H1 (cell line): Measurements from ENCODE around the gene LIMA1. TPM values are rescaled to one million over a fixed set of nuclear protein-coding genes. Genes with fewer than 3 reads are reported as not detected.

Source experiments
- CTCF ChIA-PET: fragments of 300-600 bp; sonication (Branson Sonifier 250); formaldehyde crosslinking; loops from one replicate; lab custom pipeline; 2021; ENCODE audit not compliant: partially characterized antibody; lab: Charles Lee
- POLR2A ChIA-PET: fragments of 300-600 bp; sonication (Branson Sonifier 250); formaldehyde crosslinking; loops from one replicate; lab custom pipeline; 2021; ENCODE audit warnings: inconsistent platforms; ENCODE audit not compliant: partially characterized antibody; lab: Charles Lee
- DNase-seq, 2 experiments: peaks; one replicate each; pipeline versions ENCODE4 v3.0.0 to v3.0.0-alpha.2; 2010 to 2022; ENCODE audit warnings: low spot score in 2 of 2, low read depth in 1 of 2, mixed read lengths in 1 of 2
- FAIRE-seq: peaks from 2 replicates; lab custom pipeline; 2011; peaks lifted over from hg19 to GRCh38; lab: Jason Lieb, UNC
- H2AFZ ChIP-seq: 2 replicates; pipeline ENCODE4 v1.8.1; 2012; ENCODE audit warnings: low read length, inconsistent platforms
- H2AK5ac ChIP-seq: 2 replicates; pipeline ENCODE4 v1.6.1; 2013; ENCODE audit warnings: low read depth, low read length
- H2BK120ac ChIP-seq: replicated peaks from 2 replicates; pipeline ENCODE3; 2013; ENCODE audit warnings: low read depth, low read length, inconsistent platforms
- H2BK12ac ChIP-seq: 2 replicates; pipeline ENCODE4 v1.6.1; 2013; ENCODE audit warnings: low read depth, low read length
- H2BK15ac ChIP-seq: 2 replicates; pipeline ENCODE4 v1.6.1; 2013; ENCODE audit warnings: low read length
- H2BK20ac ChIP-seq: 2 replicates; pipeline ENCODE4 v1.6.1; 2013; ENCODE audit warnings: low read length
- H2BK5ac ChIP-seq: 2 replicates; pipeline ENCODE4 v1.6.1; 2013; ENCODE audit warnings: low read depth, low read length
- H3K14ac ChIP-seq: 2 replicates; pipeline ENCODE4 v1.6.1; 2013; ENCODE audit warnings: inconsistent platforms; ENCODE audit not compliant: insufficient read length
- H3K18ac ChIP-seq: 2 replicates; pipeline ENCODE4 v1.6.1; 2013; ENCODE audit warnings: low read length; ENCODE audit errors: extremely low read depth
- H3K23ac ChIP-seq: 2 replicates; pipeline ENCODE4 v1.6.1; 2013; ENCODE audit warnings: inconsistent platforms; ENCODE audit not compliant: insufficient read length
- H3K23me2 ChIP-seq: 2 replicates; pipeline ENCODE4 v1.6.1; 2013; ENCODE audit warnings: low read depth, low read length
- H3K27ac ChIP-seq: 2 replicates; pipeline ENCODE4 v1.6.1; 2011; ENCODE audit warnings: low read depth, low read length, inconsistent platforms
- H3K27me3 ChIP-seq, 4 experiments: replicated peaks in 1 of 4; 1 replicate in 1 of 4; 2 replicates in 3 of 4; pipeline versions ENCODE4 v1.6.1 to v1.8.1; 2011 to 2013; ENCODE audit warnings: low read length in 3 of 4, mild to moderate bottlenecking in 3 of 4, inconsistent platforms in 2 of 4, mixed read lengths in 2 of 4, moderate library complexity in 1 of 4; ENCODE audit not compliant: control insufficient read depth in 3 of 4, insufficient read depth in 3 of 4; ENCODE audit errors: extremely low read depth in 1 of 4
- H3K36me3 ChIP-seq, 4 experiments: 2 replicates each; pipeline versions ENCODE4 v1.6.1 to v1.8.1; 2011 to 2013; ENCODE audit warnings: mild to moderate bottlenecking in 4 of 4, low read length in 3 of 4, moderate library complexity in 2 of 4, control low read depth in 1 of 4, inconsistent platforms in 1 of 4; ENCODE audit not compliant: insufficient read depth in 4 of 4, control insufficient read depth in 2 of 4
- H3K4ac ChIP-seq: replicated peaks from 2 replicates; pipeline ENCODE3; 2013; ENCODE audit warnings: low read length, low read depth, mixed read lengths, inconsistent platforms; ENCODE audit not compliant: insufficient read length
- H3K4me1 ChIP-seq, 4 experiments: replicated peaks in 1 of 4; 1 replicate in 1 of 4; 2 replicates in 3 of 4; pipeline versions ENCODE4 v1.6.1 to v1.8.1; 2011 to 2013; ENCODE audit warnings: low read length in 3 of 4, inconsistent platforms in 2 of 4, mixed read lengths in 1 of 4; ENCODE audit not compliant: insufficient read depth in 4 of 4, control insufficient read depth in 3 of 4
- H3K4me2 ChIP-seq, 2 experiments: 2 replicates each; pipeline versions ENCODE4 v1.6.1 to v1.8.1; 2011 to 2013; ENCODE audit warnings: low read depth in 2 of 2, low read length in 2 of 2, control low read depth in 1 of 2, inconsistent platforms in 1 of 2, mild to moderate bottlenecking in 1 of 2; ENCODE audit not compliant: insufficient read depth in 1 of 2
- H3K4me3 ChIP-seq, 4 experiments: fragments of 200-600, 300-600 bp in 1 of 4; sonication (generic), shearing (Covaris generic), sonication (Bioruptor Twin) in 1 of 4; 2 replicates each; pipeline versions ENCODE4 v1.5.1 to v1.8.1; 2011 to 2016; ENCODE audit warnings: low read length in 4 of 4, low read depth in 3 of 4, control low read depth in 2 of 4, inconsistent platforms in 2 of 4, mild to moderate bottlenecking in 2 of 4, mixed read lengths in 1 of 4, moderate library complexity in 1 of 4; ENCODE audit not compliant: insufficient read depth in 2 of 4; ENCODE audit errors: extremely low read depth in 1 of 4
- H3K56ac ChIP-seq: replicated peaks from 2 replicates; pipeline ENCODE3; 2013; ENCODE audit warnings: low read depth, mild to moderate bottlenecking, mixed read lengths, low read length, inconsistent platforms; ENCODE audit not compliant: insufficient read length
- H3K79me1 ChIP-seq: 2 replicates; pipeline ENCODE4 v1.6.1; 2013; ENCODE audit warnings: low read depth, low read length, control low read depth
- H3K79me2 ChIP-seq, 2 experiments: 2 replicates each; pipeline versions ENCODE4 v1.6.1 to v1.8.1; 2012 to 2013; ENCODE audit warnings: low read length in 2 of 2, mild to moderate bottlenecking in 2 of 2, inconsistent platforms in 1 of 2; ENCODE audit not compliant: insufficient read depth in 2 of 2, control insufficient read depth in 1 of 2
- H3K9ac ChIP-seq, 4 experiments: replicated peaks in 1 of 4; 1 replicate in 1 of 4; 2 replicates in 3 of 4; pipeline versions ENCODE4 v1.6.1 to v1.8.1; 2011 to 2013; ENCODE audit warnings: low read depth in 3 of 4, low read length in 3 of 4, control low read depth in 2 of 4, mild to moderate bottlenecking in 2 of 4, moderate library complexity in 2 of 4, inconsistent platforms in 1 of 4; ENCODE audit errors: extremely low read depth in 1 of 4
- H3K9me3 ChIP-seq, 2 experiments: 2 replicates each; pipeline versions ENCODE4 v1.6.1 to v1.8.1; 2012 to 2013; ENCODE audit warnings: mild to moderate bottlenecking in 2 of 2, moderate library complexity in 2 of 2, control low read depth in 1 of 2, inconsistent platforms in 1 of 2, low read depth in 1 of 2, low read length in 1 of 2, mixed read lengths in 1 of 2; ENCODE audit not compliant: insufficient read depth in 2 of 2
- H4K20me1 ChIP-seq, 2 experiments: replicated peaks in 1 of 2; 2 replicates each; pipeline versions ENCODE3 to v1.8.1; 2011 to 2013; ENCODE audit warnings: inconsistent platforms in 2 of 2, low read length in 2 of 2, mild to moderate bottlenecking in 1 of 2; ENCODE audit not compliant: insufficient read depth in 2 of 2, control insufficient read depth in 1 of 2
- H4K5ac ChIP-seq: 2 replicates; pipeline ENCODE4 v1.6.1; 2013; ENCODE audit warnings: low read length, low read depth, mixed read lengths, inconsistent platforms; ENCODE audit not compliant: insufficient read length
- H4K8ac ChIP-seq: 2 replicates; pipeline ENCODE4 v1.8.0; 2013; ENCODE audit warnings: mild to moderate bottlenecking, moderate library complexity, low read length, inconsistent platforms; ENCODE audit not compliant: insufficient read depth; ENCODE audit errors: extremely low read depth
- H4K91ac ChIP-seq: replicated peaks from 2 replicates; pipeline ENCODE3; 2013; ENCODE audit warnings: low read length, mixed read lengths, inconsistent platforms; ENCODE audit not compliant: insufficient read length
- BCL11A ChIP-seq, 2 experiments: IDR thresholded peaks; one replicate each; pipeline ENCODE4 v1.6.1; 2011; ENCODE audit warnings: low read depth in 2 of 2, low read length in 2 of 2, mild to moderate bottlenecking in 2 of 2
- POU5F1 ChIP-seq: IDR thresholded peaks from 2 replicates; pipeline ENCODE4 v1.6.1; 2011; ENCODE audit warnings: low read depth, mild to moderate bottlenecking, low read length, moderate library complexity
- RFX5 ChIP-seq: IDR thresholded peaks from 2 replicates; pipeline ENCODE4 v1.6.1; 2011; ENCODE audit warnings: low read depth, low read length, improper control_type of control experiment, borderline replicate concordance
- TEAD4 ChIP-seq: IDR thresholded peaks from 2 replicates; pipeline ENCODE4 v1.6.1; 2012; ENCODE audit warnings: low read depth, low read length, inconsistent platforms, mixed read lengths
- YY1 ChIP-seq: IDR thresholded peaks from 2 replicates; pipeline ENCODE4 v1.6.1; 2011; ENCODE audit warnings: low read depth, mild to moderate bottlenecking, low read length
- WGBS, 2 experiments: shearing (Covaris generic) in 1 of 2; methylation state at CpG; one replicate each; pipeline versions ENCODE4 v1.1.6 to v1.1.7; 2013 to 2015; ENCODE audit warnings: low lambda C conversion rate in 2 of 2, mixed read lengths in 2 of 2, inconsistent platforms in 1 of 2, low coverage in 1 of 2, missing lambda C conversion rate in 1 of 2; ENCODE audit not compliant: insufficient replicate concordance in 2 of 2, insufficient coverage in 1 of 2, insufficient read length in 1 of 2; ENCODE audit errors: extremely low coverage in 1 of 2, missing lambda C conversion rate in 1 of 2; 5-methylcytosine and 5-hydroxymethylcytosine counted together
- polyA plus RNA-seq, 7 experiments: library from polyadenylated mRNA; depleted of rRNA in 3 of 7; stranded (reverse) in 5 of 7; unstranded in 2 of 7; fragments of >200 nt in 5 of 7; fragments of 200-250 nt in 2 of 7; gene quantifications; 1 replicate in 5 of 7; 2 replicates in 1 of 7; 4 replicates in 1 of 7; pipeline versions ENCODE4 v1.2.1 to v1.2.3, GENCODE V29; 2011 to 2013; ENCODE audit warnings: missing spikeins in 2 of 7, mixed read lengths in 2 of 7
- total RNA-seq: library from RNA; stranded (reverse); fragmentation: NEBNext Ultra II Directional; extraction: Animal tissue kit (Norgen Biotek cat#: 25700); gene quantifications from 2 replicates; pipeline ENCODE4 v1.2.1, GENCODE V29; 2021
- TF ChIP-seq, protein P1 (sequence below): IDR thresholded peaks from 2 replicates; pipeline ENCODE4 v1.6.1; 2012; ENCODE audit warnings: inconsistent platforms

The LIMA1 gene
- total and polyA plus RNA-seq, 2 of the 8 experiments (the other 6 are each of a cell fraction or from before 2014, with no cell fraction given) = 12.7 to 47.6 TPM

DNA sequence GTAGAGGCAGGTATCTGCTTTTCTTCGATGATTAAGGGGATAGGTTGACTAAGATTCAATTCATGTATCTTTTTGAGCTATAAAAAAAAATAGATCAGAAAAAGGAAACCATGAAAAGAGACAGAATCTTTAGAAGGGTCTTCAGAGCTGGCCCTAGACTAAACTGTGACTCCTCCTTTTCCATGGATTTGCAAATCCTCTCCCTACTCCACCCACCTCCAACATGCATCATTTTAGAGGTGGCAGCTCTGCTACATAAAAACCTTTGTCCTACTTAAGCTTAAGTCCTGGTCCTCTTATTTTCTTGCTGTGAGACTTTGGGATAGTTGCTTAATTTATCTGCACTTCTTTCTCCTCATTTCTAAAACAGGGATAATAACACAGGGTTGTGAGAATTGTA lies 48.4 kb upstream of the LIMA1 start:
- Histone ChIP-seq H3K79me1 (no peaks in the 10 kb centered on the region), H4K20me1 (no peaks in the 10 kb centered on the region), H3K9ac (no peak overlapping the region), H3K27ac (no peak overlapping the region), H3K56ac (no peak overlapping the region), H2BK120ac (no peak overlapping the region), H2AK5ac (no peak overlapping the region), H4K8ac (no peak overlapping the region), H3K14ac (no peak overlapping the region), H3K23ac (no peak overlapping the region), H2BK5ac (no peak overlapping the region), H3K4ac (no peak overlapping the region), H3K79me2 (no peaks in the 10 kb centered on the region), H4K5ac (no peak overlapping the region), H2BK12ac (no peak overlapping the region), H3K23me2 (no peaks in the 10 kb centered on the region), H2BK15ac (no peak overlapping the region), H3K27me3 (no peaks in the 10 kb centered on the region), H3K36me3 (no peaks in the 10 kb centered on the region), H3K4me2 (no peak overlapping the region), H3K4me1 (no peaks in the 10 kb centered on the region), H4K91ac (no peak overlapping the region), H2AFZ (0 out of 2 replicates have a peak overlapping the region, but pooled peaks have one; percentile 9), H3K18ac (no peak overlapping the region), H3K9me3 (no peaks in the 10 kb centered on the region), H3K4me3 (no peak overlapping the region), H2BK20ac (no peak overlapping the region)
- DNase-seq = no peak
- 86% methylated on average over 1 of the region's 1 CpG; no CpG with 5 or more reads in 1 of the 2 experiments for WGBS, 2 experiments
- TF ChIP-seq RFX5 = no peak
- TF ChIP-seq, protein P1, sequence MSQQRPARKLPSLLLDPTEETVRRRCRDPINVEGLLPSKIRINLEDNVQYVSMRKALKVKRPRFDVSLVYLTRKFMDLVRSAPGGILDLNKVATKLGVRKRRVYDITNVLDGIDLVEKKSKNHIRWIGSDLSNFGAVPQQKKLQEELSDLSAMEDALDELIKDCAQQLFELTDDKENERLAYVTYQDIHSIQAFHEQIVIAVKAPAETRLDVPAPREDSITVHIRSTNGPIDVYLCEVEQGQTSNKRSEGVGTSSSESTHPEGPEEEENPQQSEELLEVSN = no peak
- TF ChIP-seq POU5F1 = no peak
- TF ChIP-seq YY1 = no peak
- no peak for TF ChIP-seq BCL11A (IDR thresholded peaks at IDR 0.05; ENCODE audit: low read depth in 2 of 2, low read length in 2 of 2)
- TF ChIP-seq TEAD4 = no peak
- CTCF ChIA-PET = interaction anchor here (1.0 to 1.9 kb wide), 3 partner anchors 9 to 153 kb away, joined by 3 to 11 read pairs (median 3); no protein-coding TSS in a partner anchor
- FAIRE-seq = no peak
- POLR2A ChIA-PET = interaction anchor here (0.7 kb wide), 1 partner anchor 10 kb away, joined by 4 read pairs; no protein-coding TSS in a partner anchor
